ENCODE data around the gene OAS2.

The OAS2 gene

DNA sequence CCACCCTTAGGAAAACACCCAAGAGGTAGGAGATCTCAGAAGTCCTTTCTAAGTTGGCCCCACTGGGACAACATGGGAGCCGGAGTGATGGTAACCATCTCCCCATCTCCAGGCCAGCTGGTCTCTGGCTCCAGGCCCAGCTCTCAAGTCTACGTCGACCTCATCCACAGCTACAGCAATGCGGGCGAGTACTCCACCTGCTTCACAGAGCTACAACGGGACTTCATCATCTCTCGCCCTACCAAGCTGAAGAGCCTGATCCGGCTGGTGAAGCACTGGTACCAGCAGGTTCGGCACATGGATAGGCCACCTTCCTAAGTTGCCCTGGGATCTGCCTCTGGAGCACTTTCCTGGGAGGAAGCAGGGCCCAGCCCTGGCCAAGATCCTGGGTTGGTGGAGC is 11.0 kb upstream of the OAS2 start:
- no peak overlapping the region for H3K27ac ChIP-seq
- TF ChIP-seq, protein P1, sequence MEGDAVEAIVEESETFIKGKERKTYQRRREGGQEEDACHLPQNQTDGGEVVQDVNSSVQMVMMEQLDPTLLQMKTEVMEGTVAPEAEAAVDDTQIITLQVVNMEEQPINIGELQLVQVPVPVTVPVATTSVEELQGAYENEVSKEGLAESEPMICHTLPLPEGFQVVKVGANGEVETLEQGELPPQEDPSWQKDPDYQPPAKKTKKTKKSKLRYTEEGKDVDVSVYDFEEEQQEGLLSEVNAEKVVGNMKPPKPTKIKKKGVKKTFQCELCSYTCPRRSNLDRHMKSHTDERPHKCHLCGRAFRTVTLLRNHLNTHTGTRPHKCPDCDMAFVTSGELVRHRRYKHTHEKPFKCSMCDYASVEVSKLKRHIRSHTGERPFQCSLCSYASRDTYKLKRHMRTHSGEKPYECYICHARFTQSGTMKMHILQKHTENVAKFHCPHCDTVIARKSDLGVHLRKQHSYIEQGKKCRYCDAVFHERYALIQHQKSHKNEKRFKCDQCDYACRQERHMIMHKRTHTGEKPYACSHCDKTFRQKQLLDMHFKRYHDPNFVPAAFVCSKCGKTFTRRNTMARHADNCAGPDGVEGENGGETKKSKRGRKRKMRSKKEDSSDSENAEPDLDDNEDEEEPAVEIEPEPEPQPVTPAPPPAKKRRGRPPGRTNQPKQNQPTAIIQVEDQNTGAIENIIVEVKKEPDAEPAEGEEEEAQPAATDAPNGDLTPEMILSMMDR (IDR thresholded peaks at IDR 0.05): no peak
- TF ChIP-seq ZFX (IDR thresholded peaks at IDR 0.05; ENCODE audit: borderline replicate concordance): no peak

DNA sequence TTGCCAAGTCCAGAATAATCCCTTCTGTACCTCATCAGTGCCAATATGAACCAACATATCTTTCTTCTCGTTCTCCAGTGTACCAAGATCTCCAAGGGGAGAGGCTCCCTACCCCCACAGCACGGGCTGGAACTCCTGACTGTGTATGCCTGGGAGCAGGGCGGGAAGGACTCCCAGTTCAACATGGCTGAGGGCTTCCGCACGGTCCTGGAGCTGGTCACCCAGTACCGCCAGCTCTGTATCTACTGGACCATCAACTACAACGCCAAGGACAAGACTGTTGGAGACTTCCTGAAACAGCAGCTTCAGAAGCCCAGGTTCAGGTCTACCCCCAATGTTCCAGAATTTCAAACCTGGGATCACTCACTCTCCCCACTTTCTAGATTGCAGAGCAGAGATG is 10.5 kb upstream of the OAS2 start:
- no peak overlapping the region for H3K27ac ChIP-seq
- TF ChIP-seq, protein P1 (IDR thresholded peaks at IDR 0.05): no peak
- no peak for TF ChIP-seq ZFX (IDR thresholded peaks at IDR 0.05; ENCODE audit: borderline replicate concordance)

DNA sequence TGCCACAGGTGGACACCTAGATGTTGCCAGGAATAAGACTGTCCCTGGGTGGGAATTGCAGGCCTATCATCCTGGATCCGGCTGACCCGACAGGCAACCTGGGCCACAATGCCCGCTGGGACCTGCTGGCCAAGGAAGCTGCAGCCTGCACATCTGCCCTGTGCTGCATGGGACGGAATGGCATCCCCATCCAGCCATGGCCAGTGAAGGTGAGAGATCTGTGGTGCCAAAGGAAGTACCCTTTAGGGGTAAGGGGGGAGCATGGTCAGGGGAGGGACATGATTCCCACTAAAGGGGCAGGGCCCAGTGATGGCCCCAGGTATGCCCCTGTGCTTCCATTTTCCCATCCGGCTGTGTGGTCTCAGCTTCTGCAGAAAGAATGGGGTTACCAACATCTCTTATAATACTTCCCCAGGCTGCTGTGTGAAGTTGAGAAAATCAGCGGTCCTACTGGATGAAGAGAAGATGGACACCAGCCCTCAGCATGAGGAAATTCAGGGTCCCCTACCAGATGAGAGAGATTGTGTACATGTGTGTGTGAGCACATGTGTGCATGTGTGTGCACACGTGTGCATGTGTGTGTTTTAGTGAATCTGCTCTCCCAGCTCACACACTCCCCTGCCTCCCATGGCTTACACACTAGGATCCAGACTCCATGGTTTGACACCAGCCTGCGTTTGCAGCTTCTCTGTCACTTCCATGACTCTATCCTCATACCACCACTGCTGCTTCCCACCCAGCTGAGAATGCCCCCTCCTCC is 8.6 kb upstream of the OAS2 start:
- H3K27ac ChIP-seq: no peak overlapping the region
- TF ChIP-seq ZFX (IDR thresholded peaks at IDR 0.05; ENCODE audit: borderline replicate concordance): no peak
- TF ChIP-seq, protein P1 (IDR thresholded peaks at IDR 0.05): no peak

DNA sequence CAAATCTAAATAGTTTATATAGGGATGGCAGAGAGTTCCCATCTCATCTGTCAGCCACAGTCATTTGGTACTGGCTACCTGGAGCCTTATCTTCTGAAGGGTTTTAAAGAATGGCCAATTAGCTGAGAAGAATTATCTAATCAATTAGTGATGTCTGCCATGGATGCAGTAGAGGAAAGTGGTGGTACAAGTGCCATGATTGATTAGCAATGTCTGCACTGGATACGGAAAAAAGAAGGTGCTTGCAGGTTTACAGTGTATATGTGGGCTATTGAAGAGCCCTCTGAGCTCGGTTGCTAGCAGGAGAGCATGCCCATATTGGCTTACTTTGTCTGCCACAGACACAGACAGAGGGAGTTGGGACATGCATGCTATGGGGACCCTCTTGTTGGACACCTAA is 7.9 kb upstream of the OAS2 start:
- H3K27ac ChIP-seq: no peak overlapping the region

DNA sequence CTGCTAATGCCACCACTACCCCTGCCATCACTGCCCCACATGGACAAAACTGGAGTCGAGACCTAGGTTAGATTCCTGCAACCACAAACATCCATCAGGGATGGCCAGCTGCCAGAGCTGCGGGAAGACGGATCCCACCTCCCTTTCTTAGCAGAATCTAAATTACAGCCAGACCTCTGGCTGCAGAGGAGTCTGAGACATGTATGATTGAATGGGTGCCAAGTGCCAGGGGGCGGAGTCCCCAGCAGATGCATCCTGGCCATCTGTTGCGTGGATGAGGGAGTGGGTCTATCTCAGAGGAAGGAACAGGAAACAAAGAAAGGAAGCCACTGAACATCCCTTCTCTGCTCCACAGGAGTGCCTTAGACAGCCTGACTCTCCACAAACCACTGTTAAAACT is 7.1 kb upstream of the OAS2 start:
- H3K27ac ChIP-seq: no peak overlapping the region
- TF ChIP-seq, protein P1 (IDR thresholded peaks at IDR 0.05): no peak
- no peak for TF ChIP-seq ZFX (IDR thresholded peaks at IDR 0.05; ENCODE audit: borderline replicate concordance)

More for the DNA sequence above, 7.9 kb upstream of the OAS2 start:
- TF ChIP-seq, protein P1 (IDR thresholded peaks at IDR 0.05): no peak
- no peak for TF ChIP-seq ZFX (IDR thresholded peaks at IDR 0.05; ENCODE audit: borderline replicate concordance)

DNA sequence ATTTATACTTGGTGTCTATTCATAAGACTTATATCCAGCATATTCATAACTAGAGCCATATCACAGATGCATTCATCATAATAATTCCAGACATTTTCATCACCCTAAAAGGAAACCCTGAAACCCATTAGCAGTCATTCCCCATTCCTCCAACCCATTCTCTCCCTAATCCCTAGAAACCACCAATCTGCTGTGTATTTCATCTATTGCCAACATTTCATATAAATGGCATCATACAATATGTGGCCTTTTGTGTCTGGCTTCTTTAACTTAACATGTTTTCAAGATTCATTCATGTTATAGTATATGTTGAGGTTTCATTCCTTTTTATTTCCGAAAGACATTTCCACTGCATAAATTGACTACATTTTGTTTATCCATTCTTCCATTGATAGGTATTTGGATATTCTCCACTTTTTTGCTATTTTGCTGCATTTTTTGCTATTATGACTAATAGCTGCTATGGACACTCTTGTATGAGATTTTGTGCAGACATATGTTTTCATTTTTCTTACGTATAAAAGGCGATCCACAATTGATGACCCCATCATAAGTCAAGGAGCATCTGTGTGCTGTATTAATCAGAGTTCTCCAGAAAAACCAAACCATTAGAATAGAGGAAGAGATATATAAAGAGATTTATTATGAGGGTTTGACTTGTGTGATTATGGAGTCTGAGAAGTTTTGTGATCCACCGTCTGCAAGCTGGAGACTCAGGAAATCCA is 5.1 kb upstream of the OAS2 start:
- no peak for TF ChIP-seq ZFX (IDR thresholded peaks at IDR 0.05; ENCODE audit: borderline replicate concordance)
- TF ChIP-seq, protein P1 (IDR thresholded peaks at IDR 0.05): no peak
- H3K27ac ChIP-seq: no peak overlapping the region

DNA sequence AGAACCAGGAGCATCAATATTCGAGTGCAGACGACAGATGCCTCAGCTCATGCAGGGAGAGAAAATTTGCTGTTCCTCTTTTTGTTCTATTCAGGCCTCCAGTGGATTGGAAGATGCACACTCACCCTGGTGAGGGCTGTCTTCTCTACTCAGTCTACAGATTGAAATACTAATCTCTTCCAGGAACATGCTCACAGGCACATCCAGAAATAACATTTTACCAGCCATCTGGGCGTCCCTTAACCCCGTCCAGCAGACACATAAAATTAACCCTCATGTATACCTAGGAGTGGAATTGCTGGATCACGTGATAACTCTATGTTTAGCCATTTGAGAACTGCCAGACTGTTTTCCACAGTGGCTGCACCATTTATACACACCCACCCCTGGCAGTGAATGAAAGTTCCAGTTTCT is 4.5 kb upstream of the OAS2 start:
- H3K27ac ChIP-seq: no peak overlapping the region

More for the DNA sequence above, 4.5 kb upstream of the OAS2 start:
- TF ChIP-seq, protein P1 (IDR thresholded peaks at IDR 0.05): no peak
- TF ChIP-seq ZFX (IDR thresholded peaks at IDR 0.05; ENCODE audit: borderline replicate concordance): no peak

Measured in 22Rv1 (cell line).